HG03159 (cell line): ENCODE measurements around the gene MAP2K5.

Experiments
- ATAC-seq: cut with Tn5 transposase; IDR thresholded peaks from one replicate; pipeline ENCODE4 v1.9.1; 2021; ENCODE audit warnings: mild to moderate bottlenecking, moderate library complexity; ENCODE audit not compliant: unreplicated experiment

Gene MAP2K5

DNA sequence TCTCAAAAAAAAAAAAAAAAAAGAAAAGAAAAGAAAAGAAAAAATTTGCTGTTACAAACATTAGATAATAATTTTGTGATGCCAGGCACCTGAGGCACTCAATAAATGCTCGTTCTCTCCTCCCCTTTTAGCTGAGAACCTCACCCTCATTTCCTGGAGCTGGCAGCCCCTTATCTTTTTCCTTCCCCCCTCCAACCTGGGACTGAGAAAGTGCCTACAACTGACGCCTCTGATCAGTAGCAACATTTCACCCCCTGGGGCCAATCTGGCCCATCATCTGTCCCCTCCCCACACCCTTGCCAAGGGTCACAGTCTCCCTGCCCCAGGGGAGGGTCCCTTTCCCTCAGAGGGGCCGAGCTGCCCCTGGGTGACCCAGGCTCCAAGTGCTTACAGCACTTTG is 309.9 kb downstream of the MAP2K5 start:
- ATAC-seq, result no peak

DNA sequence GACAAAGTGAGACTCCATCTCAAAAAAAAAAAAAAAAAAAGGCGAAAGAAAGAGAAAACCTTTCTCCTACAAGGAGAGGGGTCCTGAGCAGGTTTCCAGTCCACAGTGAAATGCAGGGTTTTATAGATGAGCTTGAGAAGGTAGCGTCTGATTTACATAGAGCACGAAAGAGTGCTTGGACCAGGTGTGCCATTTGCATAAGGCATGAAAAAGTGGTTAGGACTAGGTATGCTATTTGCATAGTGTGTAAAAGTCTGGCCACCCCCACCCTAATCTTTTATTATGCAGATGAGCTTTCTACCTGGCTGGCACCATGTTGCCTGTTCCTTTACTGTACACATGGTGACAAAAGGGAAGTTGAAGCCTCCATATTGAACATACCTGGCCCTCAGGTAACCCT is 311.0 kb downstream of the MAP2K5 start:
- no peak for ATAC-seq

DNA sequence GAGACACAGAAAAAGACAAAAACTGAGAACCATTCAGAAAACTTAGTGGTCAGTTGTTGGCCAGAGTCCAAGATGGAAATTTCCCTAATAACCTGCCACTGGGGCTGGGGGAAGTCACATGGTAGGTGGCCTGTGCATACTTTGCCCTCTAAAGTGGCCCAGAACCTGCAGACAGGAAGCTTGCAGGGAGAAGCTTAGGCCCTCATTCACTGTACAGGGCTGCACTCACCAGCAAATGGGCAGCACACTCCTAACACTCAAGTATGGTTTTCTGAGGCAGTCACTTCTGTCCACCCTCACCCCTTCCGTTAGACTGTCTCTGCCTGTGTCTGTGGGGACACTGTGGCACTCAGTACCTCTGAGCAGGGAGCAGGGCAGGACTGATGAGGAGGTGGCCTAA is 311.9 kb downstream of the MAP2K5 start:
- no peak for ATAC-seq

DNA sequence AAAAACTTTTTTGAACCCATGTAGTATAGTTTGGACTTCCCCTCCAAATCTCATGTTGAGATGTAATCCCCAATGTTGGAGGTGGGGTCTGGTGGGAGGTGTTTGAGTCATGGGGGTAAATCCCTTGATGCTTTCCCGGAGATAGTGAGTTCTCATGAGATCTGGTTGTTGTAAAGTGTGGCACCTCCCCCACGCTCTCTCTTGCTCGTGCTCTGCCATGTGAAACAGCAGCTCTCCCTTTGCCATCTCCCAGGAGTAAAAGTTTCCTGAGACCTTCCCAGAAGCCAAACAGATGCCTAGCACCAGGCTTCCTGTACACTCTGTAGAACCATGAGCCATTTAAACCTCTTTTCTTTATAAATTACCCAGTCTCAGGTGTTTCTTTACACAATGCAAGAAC is 313.3 kb downstream of the MAP2K5 start:
- no peak for ATAC-seq
